A673 (cell line): Measurements from ENCODE around the gene TDG.

Experiments
- CTCF ChIP-seq: fragments of 300-800, 200-600 bp; sonication (generic); conservative IDR thresholded peaks from 2 replicates; pipeline ENCODE4 v1.5.1; 2017; ENCODE audit warnings: low read depth, mild to moderate bottlenecking, antibody characterized with exemption, low read length, moderate library complexity, mixed read lengths
- EZH2 ChIP-seq: fragments of 200-600 bp; sonication (generic); IDR thresholded peaks from 2 replicates; pipeline ENCODE4 v1.6.1; 2017; ENCODE audit warnings: borderline replicate concordance, low read depth, mild to moderate bottlenecking, mixed read lengths, antibody characterized with exemption, low read length; ENCODE audit not compliant: poor library complexity, severe bottlenecking

DNA sequence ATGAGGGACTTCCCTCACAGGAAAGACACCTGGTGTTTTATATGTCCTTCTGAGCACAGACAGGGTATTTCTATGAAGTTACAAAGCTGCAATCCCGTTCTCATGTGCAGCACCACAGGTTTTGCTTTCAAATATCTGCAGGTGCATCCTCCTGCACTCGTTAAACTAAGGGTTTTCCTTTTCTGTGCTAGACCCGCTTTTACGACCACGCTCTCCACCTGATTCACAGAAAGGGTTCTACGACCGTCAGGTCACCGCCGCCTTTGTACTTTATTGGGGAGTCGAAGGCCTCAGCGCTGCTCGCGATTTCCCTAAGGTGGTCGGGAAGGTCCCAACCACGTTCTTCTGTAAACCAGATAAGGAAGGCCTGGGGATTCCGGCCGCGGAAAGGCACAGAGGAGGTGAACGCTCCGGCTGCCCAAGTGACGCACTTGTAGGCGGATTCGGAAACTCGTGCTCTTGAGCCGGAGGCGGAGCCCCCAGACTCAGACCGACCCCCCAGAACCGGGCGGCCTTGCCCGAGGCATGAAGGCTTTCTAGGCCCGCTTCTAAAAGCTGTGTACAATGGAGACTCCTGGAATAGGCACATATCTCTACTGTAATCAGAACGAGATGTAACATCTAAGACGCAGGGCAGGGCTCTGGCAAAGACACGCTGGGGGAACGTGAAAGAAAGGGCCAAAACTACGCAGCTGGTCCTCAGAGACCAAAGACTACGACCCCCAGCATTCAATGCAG is 36.5 kb upstream of the TDG start:
- no peak for TF ChIP-seq CTCF
- TF ChIP-seq EZH2: no peak
